HepG2 (cell line): ENCODE measurements around the gene METTL2A.
"Not testable (repeated sequence)": the region's sequence is repeated elsewhere in the genome, so short reads cannot be mapped to it uniquely, and the experiment has no call there.

Experiments
- FOXJ3 ChIP-seq: sonication (generic); formaldehyde crosslinking; IDR thresholded peaks from 2 replicates; pipeline ENCODE4 v1.4.0; 2020; ENCODE audit warnings: missing genetic modification reagents, mild to moderate bottlenecking, borderline replicate concordance
- FOXP1 ChIP-seq, 2 experiments: fragments of 450-650 bp in 1 of 2; IDR thresholded peaks; 2 replicates each; pipeline ENCODE4 v1.6.1; 2017 to 2018; ENCODE audit warnings: antibody characterized with exemption in 1 of 2
- ISX ChIP-seq: sonication (generic); formaldehyde crosslinking; conservative IDR thresholded peaks from 2 replicates; pipeline ENCODE4 v1.5.0; 2020; ENCODE audit warnings: missing genetic modification reagents
- JUN ChIP-seq: sonication (generic); formaldehyde crosslinking; IDR thresholded peaks from 2 replicates; pipeline ENCODE4 v1.4.0; 2020; ENCODE audit warnings: mild to moderate bottlenecking, missing genetic modification reagents
- POLR2A ChIP-seq, 2 experiments: IDR thresholded peaks; 2 replicates each; pipeline ENCODE4 v1.6.1; 2011; ENCODE audit warnings: low read depth in 2 of 2, low read length in 2 of 2, mild to moderate bottlenecking in 1 of 2, moderate library complexity in 1 of 2; ENCODE audit not compliant: insufficient read depth in 1 of 2
- RFX1 ChIP-seq: fragments of 450-650 bp; IDR thresholded peaks from 2 replicates; pipeline ENCODE4 v1.6.1; 2017
- ZNF24 ChIP-seq: fragments of 450-650 bp; IDR thresholded peaks from 2 replicates; pipeline ENCODE4 v1.6.1; 2017; ENCODE audit warnings: antibody characterized with exemption, mild to moderate bottlenecking
- ZNF776 ChIP-seq: sonication (generic); formaldehyde crosslinking; IDR thresholded peaks from 2 replicates; pipeline ENCODE4 v1.4.0; 2020; ENCODE audit warnings: mild to moderate bottlenecking, missing genetic modification reagents
- TF ChIP-seq, protein P1 (sequence below): sonication (generic); formaldehyde crosslinking; IDR thresholded peaks from 2 replicates; pipeline ENCODE4 v1.5.0; 2020; ENCODE audit warnings: mild to moderate bottlenecking, missing genetic modification reagents, moderate library complexity
- TF ChIP-seq, protein P2 (sequence below): IDR thresholded peaks from 2 replicates; pipeline ENCODE4 v1.6.1; 2018; ENCODE audit warnings: missing genetic modification reagents

DNA sequence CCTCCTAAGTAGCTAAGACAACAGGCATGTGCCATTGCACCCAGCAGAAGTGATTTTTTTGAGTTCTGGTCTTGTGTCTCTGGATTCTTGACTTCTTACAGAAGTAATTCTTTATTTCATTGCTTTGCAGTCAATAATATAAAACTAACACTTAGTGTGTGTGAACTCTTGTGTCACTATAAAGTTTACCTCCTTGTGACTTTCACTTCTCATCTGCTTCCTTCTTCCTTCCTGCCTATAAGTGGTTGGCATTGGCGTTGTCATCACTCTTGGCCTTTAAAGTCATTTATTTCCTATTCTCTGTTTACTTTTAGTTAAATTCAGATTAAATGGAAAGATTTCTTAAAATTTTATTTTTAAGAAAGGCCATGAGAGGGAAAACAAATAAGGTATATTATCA is 67.3 kb downstream of the METTL2A start:
- TF ChIP-seq ISX (CRISPR knock-in tag); JUN (CRISPR knock-in tag); RFX1; FOXP1 (IDR thresholded peaks at IDR 0.05); FOXP1 (CRISPR knock-in tag; IDR thresholded peaks at IDR 0.05); ZNF24; ZNF776 (CRISPR knock-in tag); FOXJ3 (CRISPR knock-in tag); POLR2A (IDR thresholded peaks at IDR 0.05; ENCODE audit: insufficient read depth in 1 of 2, low read depth in 2 of 2, low read length in 2 of 2): not testable (repeated sequence)
- TF ChIP-seq, protein P1, sequence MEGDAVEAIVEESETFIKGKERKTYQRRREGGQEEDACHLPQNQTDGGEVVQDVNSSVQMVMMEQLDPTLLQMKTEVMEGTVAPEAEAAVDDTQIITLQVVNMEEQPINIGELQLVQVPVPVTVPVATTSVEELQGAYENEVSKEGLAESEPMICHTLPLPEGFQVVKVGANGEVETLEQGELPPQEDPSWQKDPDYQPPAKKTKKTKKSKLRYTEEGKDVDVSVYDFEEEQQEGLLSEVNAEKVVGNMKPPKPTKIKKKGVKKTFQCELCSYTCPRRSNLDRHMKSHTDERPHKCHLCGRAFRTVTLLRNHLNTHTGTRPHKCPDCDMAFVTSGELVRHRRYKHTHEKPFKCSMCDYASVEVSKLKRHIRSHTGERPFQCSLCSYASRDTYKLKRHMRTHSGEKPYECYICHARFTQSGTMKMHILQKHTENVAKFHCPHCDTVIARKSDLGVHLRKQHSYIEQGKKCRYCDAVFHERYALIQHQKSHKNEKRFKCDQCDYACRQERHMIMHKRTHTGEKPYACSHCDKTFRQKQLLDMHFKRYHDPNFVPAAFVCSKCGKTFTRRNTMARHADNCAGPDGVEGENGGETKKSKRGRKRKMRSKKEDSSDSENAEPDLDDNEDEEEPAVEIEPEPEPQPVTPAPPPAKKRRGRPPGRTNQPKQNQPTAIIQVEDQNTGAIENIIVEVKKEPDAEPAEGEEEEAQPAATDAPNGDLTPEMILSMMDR (CRISPR knock-in tag): not testable (repeated sequence)
- TF ChIP-seq, protein P2, sequence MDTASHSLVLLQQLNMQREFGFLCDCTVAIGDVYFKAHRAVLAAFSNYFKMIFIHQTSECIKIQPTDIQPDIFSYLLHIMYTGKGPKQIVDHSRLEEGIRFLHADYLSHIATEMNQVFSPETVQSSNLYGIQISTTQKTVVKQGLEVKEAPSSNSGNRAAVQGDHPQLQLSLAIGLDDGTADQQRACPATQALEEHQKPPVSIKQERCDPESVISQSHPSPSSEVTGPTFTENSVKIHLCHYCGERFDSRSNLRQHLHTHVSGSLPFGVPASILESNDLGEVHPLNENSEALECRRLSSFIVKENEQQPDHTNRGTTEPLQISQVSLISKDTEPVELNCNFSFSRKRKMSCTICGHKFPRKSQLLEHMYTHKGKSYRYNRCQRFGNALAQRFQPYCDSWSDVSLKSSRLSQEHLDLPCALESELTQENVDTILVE (CRISPR knock-in tag): not testable (repeated sequence)
